Activated CD8-positive, alpha-beta T cell treated with anti-CD3 and anti-CD28 coated beads for 36 hours (primary cell): ENCODE measurements around the gene S100B. TPM values are rescaled to one million over a fixed set of nuclear protein-coding genes. Genes with fewer than 3 reads are reported as not detected.

ENCODE experiments used
- ATAC-seq: fragments of 200-7000 bp; cut with Tn5 transposase; one replicate; pipeline ENCODE4 v1.10.0; 2021; ENCODE audit warnings: mild to moderate bottlenecking, moderate library complexity
- CTCF ChIA-PET: fragments of 350-600 bp; sonication (Branson Sonifier 250); formaldehyde crosslinking; loops from one replicate; lab custom pipeline; 2021; ENCODE audit warnings: antibody characterized with exemption; lab: Charles Lee
- POLR2A ChIA-PET: fragments of 350-600 bp; sonication (Branson Sonifier 250); formaldehyde crosslinking; loops from one replicate; lab custom pipeline; 2021; ENCODE audit warnings: antibody characterized with exemption; lab: Charles Lee
- DNase-seq: peaks from one replicate; pipeline ENCODE4 v3.0.0-alpha.2; 2020
- H3K27ac Mint-ChIP-seq: one replicate; pipeline ENCODE4 v1.8.0; 2021; ENCODE audit warnings: mild to moderate bottlenecking, mixed read lengths
- H3K27me3 Mint-ChIP-seq: one replicate; pipeline ENCODE4 v1.8.0; 2021; ENCODE audit warnings: mixed read lengths
- H3K36me3 Mint-ChIP-seq: one replicate; pipeline ENCODE4 v1.8.0; 2021; ENCODE audit warnings: low read depth, mixed read lengths
- H3K4me1 Mint-ChIP-seq: one replicate; pipeline ENCODE4 v1.8.0; 2021; ENCODE audit warnings: low read depth, mixed read lengths
- H3K4me3 Mint-ChIP-seq: one replicate; pipeline ENCODE4 v1.8.0; 2021; ENCODE audit warnings: mild to moderate bottlenecking, moderate library complexity, mixed read lengths
- H3K9me3 Mint-ChIP-seq: one replicate; pipeline ENCODE4 v1.8.0; 2021; ENCODE audit warnings: mixed read lengths
- intact Hi-C: fragments of 100-400 bp; cut with micrococcal nuclease; formaldehyde crosslinking; loops from one replicate; pipeline ENCODE4 v1.10.0; 2022
- total RNA-seq, 2 experiments: library from RNA; stranded (reverse); gene quantifications; one replicate each; pipeline ENCODE4 v1.2.3, GENCODE V29; 2021
- TF ChIP-seq, protein P1 (sequence below): fragments of 200-600 bp; IDR thresholded peaks from one replicate; pipeline ENCODE4 v1.8.0; 2022; ENCODE audit warnings: antibody characterized with exemption, mild to moderate bottlenecking

Gene S100B
- total RNA-seq, 2 experiments from 2014 or later, result 2.7 to 3.0 TPM

DNA sequence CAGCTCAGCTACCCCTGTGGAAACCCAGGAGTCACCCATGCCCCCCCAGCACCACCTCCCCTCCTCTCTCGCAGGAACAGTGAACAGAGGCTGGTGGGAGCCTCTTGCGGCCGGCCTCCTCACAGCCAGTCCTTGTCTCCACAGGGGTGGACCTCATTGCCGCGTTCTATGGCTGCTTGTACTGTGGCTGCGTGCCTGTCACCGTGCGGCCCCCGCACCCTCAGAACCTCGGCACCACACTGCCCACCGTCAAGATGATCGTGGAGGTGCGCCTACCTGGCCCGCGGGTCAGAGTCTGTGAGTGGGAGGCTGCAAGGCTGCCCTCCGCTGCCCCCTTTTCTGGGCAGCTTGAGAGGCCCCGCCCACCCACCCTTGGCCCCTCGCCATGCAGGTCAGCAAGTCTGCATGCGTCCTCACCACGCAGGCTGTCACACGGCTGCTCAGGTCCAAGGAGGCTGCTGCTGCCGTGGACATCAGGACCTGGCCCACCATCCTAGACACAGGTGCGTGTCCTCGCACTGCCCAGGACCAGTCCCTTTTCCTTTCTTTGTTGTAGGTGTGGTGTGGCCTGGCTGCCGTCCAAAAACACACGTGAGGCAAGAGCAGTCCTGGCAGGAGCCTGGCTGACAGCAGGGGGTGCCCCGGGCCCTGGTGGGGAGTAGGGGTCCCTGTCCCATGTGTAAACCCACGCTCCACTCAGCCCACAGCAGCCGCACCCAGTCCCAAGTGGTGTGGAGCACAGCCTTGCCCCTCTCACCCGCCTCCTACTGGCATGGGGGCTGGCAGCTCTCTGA, 50.3 kb downstream of the S100B start:
- DNase-seq (no peak), ATAC-seq (no peak)
- Mint-ChIP-seq H3K4me1 (peaks cover 74% of the 10 kb centered on the region), H3K9me3 (no peaks in the 10 kb centered on the region), H3K4me3 (no peak overlapping the region), H3K27ac (no peak overlapping the region), H3K36me3 (peaks cover 29% of the 10 kb centered on the region), H3K27me3 (no peaks in the 10 kb centered on the region)
- ChIA-PET POLR2A (interaction anchor here (0.6 to 0.7 kb wide), 2 partner anchors 9 to 232 kb away, joined by 3 read pairs; no protein-coding TSS in a partner anchor), CTCF (interaction anchor here (1.3 kb wide), 1 partner anchor 85 kb away, joined by 3 read pairs; no protein-coding TSS in a partner anchor)
- TF ChIP-seq, protein P1, sequence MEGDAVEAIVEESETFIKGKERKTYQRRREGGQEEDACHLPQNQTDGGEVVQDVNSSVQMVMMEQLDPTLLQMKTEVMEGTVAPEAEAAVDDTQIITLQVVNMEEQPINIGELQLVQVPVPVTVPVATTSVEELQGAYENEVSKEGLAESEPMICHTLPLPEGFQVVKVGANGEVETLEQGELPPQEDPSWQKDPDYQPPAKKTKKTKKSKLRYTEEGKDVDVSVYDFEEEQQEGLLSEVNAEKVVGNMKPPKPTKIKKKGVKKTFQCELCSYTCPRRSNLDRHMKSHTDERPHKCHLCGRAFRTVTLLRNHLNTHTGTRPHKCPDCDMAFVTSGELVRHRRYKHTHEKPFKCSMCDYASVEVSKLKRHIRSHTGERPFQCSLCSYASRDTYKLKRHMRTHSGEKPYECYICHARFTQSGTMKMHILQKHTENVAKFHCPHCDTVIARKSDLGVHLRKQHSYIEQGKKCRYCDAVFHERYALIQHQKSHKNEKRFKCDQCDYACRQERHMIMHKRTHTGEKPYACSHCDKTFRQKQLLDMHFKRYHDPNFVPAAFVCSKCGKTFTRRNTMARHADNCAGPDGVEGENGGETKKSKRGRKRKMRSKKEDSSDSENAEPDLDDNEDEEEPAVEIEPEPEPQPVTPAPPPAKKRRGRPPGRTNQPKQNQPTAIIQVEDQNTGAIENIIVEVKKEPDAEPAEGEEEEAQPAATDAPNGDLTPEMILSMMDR, result no peak
- intact Hi-C loops, result no loop called here

DNA sequence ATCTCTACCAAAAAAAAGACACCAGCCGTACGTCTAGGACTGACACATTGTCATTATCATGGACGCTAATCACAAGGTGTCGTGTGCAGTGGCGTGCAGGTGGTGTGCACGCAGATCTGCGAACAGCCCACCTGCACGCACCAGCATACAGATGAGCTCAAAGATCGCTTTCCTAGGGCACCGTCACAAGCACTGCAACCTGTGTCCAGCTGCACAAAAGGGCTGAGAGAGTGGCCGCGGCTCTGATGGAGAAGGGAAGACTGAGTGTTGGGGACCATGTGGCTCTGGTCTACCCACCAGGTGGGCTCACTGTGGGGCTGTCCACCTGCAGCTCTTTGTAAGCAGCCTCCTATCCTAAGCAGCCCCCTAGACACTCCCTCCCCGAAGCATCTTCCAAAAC, 50.9 kb downstream of the S100B start:
- H3K4me1 Mint-ChIP-seq, result peaks cover 72% of the 10 kb centered on the region
- H3K27ac Mint-ChIP-seq, result peak overlapping the region; percentile 59
- DNase-seq (no peak), ATAC-seq (no peak)
- no peaks in the 10 kb centered on the region for H3K27me3 Mint-ChIP-seq
- H3K36me3 Mint-ChIP-seq, result peaks cover 28% of the 10 kb centered on the region
- no peaks in the 10 kb centered on the region for H3K9me3 Mint-ChIP-seq
- CTCF ChIA-PET, result interaction anchor here (1.2 kb wide), 1 partner anchor 79 kb away, joined by 3 read pairs; no protein-coding TSS in a partner anchor
- POLR2A ChIA-PET, result interaction anchor here (0.7 to 1.0 kb wide), 4 partner anchors 10 to 80 kb away, joined by 3 read pairs; no protein-coding TSS in a partner anchor
- H3K4me3 Mint-ChIP-seq, result no peak overlapping the region
- TF ChIP-seq, protein P1, result no peak
- intact Hi-C loops, result no loop called here

DNA sequence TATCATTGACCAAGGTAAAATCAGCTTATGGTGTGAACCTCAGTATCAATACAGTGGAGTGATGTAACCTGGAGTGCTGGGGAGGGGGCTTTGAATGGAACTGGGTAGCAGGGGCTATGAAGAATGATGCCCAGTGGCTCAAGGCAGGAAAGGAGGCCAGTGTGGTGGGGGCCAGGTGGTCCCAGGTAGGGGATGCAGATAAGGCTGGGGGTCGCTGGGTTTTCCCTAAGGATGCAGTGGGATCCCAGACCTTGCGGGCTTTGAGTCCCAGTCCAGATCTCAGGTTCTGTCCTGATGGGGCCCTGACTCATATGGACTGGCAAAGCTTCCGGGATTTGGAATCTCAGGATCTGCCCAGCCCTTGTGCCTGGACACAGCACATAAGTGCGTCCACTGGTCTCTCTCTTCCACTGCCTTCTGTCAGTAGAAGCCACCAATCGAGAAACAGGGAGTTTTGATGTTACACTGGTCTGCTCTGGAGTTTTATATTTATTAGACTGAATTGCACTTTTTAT, 52.0 kb downstream of the S100B start:
- peak overlapping the region; percentile 87 for H3K27ac Mint-ChIP-seq
- H3K27me3 Mint-ChIP-seq, result no peaks in the 10 kb centered on the region
- peaks cover 32% of the 10 kb centered on the region for H3K36me3 Mint-ChIP-seq
- no peak for ATAC-seq
- TF ChIP-seq, protein P1, result no peak
- H3K4me1 Mint-ChIP-seq, result peaks cover 69% of the 10 kb centered on the region
- CTCF ChIA-PET, result interaction anchor here (1.1 to 1.8 kb wide), 7 partner anchors 10 to 115 kb away, joined by 3 to 9 read pairs (median 4); no protein-coding TSS in a partner anchor
- POLR2A ChIA-PET, result interaction anchor here (0.8 to 2.3 kb wide), 11 partner anchors 8 to 95 kb away, joined by 3 to 17 read pairs (median 4); partner anchors contain the start of gene DIP2A
- intact Hi-C loops, result no loop called here
- no peaks in the 10 kb centered on the region for H3K9me3 Mint-ChIP-seq
- H3K4me3 Mint-ChIP-seq, result no peak overlapping the region
- no peak for DNase-seq

- H3K9me3 Mint-ChIP-seq, result no peaks in the 10 kb centered on the region
- CTCF ChIA-PET, result interaction anchor here (0.8 to 1.8 kb wide), 12 partner anchors 8 to 115 kb away, joined by 3 to 9 read pairs (median 4); no protein-coding TSS in a partner anchor
- POLR2A ChIA-PET, result interaction anchor here (0.8 to 2.3 kb wide), 9 partner anchors 9 to 268 kb away, joined by 3 to 17 read pairs (median 5); partner anchors contain the start of gene DIP2A
- ATAC-seq, result no peak
- intact Hi-C loops, result no loop called here
- H3K4me3 Mint-ChIP-seq, result peak overlapping the region; percentile 66
- TF ChIP-seq, protein P1, result no peak
- H3K27me3 Mint-ChIP-seq, result no peaks in the 10 kb centered on the region
- H3K27ac Mint-ChIP-seq, result peak overlapping the region; percentile 87
- H3K36me3 Mint-ChIP-seq, result peaks cover 30% of the 10 kb centered on the region
- DNase-seq, result no peak
- H3K4me1 Mint-ChIP-seq, result peaks cover 64% of the 10 kb centered on the region
Observed at GRCh38 chr21:46552274-46552673, 52.6 kb downstream of the S100B start.
